HG03558 (cell line): ENCODE results near the gene CTSV.
"Not testable (repeated sequence)": the region's sequence is repeated elsewhere in the genome, so short reads cannot be mapped to it uniquely, and the experiment has no call there.

ENCODE experiments used
- ATAC-seq: cut with Tn5 transposase; IDR thresholded peaks from one replicate; pipeline ENCODE4 v1.9.1; 2021; ENCODE audit warnings: moderate number of reproducible peaks; ENCODE audit not compliant: unreplicated experiment; ENCODE audit errors: extremely low read depth

The CTSV gene

DNA sequence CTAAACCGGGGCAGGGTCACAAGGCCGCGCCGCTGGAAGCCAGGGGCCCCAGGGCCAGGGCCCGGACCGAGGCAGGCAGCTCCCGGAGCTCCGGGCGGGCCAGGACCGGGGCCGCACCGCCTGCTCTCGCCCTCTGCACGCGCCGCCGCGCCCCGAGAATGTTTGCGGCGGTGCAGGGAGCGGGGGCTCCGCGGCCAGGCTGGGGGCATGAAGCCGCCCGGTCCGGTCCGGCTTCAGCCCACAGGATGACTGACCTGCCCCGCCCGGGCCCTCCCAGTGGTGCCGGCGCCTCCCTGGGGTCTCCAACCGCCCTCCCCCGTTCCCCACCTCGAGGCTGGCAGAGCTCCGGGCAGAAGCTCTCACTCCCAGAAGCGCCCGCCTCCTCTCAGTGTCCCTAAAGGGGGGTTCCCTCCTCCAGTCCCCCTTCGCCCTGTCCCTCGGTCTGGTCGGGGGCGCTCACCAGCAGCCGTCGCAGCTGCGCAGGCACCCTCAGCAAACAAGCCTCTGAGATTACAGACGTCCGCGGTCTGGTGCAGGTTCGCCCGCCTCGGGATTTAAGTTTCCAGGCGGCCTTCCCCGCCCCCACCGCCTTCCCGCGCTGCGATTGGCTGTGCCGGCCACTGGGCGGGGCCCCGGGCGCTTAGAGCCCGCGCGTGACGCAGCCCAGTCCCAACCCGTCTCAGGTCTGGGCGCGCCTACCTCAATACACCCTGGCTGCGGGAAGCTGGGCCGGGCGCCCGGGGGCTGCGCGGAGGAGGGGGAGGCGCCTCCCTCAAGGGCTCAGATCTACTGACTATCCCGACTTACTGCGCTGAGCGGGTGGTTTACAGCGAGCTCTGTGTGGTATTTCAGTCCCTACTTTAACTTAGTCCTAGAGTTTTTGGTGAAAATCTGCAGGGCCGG, at the start of gene CTSV:
CTSV (minus strand) TSS at position 532 of the 903 bp plus-strand sequence. CDS start 1,099 bp downstream, outside the sequence.
- peak; percentile 88 for ATAC-seq

DNA sequence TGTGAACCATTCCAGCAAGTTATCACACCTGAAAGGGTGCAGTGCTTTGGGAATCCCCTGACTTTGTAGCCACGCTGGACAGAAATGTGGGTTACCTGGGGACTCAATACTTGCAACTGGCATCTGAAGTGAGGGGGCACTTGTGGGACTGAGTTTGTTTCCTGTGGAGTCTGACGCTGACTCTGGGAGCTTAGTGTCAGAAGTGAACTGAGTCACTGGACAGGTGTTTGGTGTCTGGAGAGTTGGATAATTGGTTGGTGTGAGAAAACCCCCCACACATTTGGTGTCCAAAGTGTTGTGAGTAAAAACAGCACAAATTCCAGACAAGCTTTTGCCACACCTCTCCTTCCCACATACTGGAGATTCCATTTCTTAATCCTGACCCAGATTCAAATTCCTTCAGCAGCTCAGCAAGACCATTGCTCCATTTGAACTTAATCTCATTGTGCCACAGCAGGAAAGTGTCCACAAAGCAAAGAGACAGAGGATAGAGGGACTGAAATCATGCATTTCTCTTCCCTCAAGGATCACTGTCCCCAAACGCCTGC, 48.8 kb upstream of the CTSV start:
- not testable (repeated sequence) for ATAC-seq

DNA sequence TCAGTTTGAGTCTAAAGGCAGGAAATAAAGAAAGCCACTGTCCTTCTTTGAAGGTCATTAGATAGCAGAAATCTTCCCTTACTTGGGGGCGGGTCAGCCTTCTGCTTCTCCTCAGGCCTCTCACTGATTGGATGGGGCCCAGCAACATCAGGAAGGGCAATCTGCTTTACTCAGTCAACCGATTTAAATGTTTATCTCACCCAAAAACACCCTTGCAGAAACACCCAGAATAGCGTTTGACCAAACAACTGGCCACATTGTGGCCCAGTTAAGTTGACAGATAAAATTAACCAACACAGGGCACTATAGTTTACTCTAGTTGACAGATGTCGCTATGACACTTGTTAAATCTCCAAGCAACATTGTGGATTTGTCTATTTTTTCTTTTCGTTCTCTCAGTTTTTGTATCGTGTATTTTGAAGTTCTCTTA, 45.6 kb upstream of the CTSV start:
- not testable (repeated sequence) for ATAC-seq

DNA sequence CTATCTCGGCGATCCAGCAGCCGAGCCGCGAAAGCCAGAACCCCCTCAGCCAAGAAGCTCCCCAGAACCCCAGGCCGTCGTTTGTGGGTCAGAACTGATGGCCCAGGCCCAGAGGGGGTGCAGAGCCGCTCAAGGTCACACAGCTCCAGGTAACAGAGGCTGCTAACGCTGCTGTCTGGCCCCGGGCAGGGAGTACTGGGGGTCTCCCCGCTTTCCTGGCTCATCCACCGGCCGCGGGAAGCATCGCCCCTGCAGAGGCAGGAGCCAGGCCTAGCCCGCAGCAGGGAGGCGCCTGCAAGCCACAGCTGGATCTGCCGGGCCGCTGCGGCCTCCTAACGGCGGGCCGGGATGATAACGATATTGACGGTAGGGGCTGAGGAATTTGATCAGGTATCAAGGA, 39.4 kb upstream of the CTSV start:
- no peak for ATAC-seq

DNA sequence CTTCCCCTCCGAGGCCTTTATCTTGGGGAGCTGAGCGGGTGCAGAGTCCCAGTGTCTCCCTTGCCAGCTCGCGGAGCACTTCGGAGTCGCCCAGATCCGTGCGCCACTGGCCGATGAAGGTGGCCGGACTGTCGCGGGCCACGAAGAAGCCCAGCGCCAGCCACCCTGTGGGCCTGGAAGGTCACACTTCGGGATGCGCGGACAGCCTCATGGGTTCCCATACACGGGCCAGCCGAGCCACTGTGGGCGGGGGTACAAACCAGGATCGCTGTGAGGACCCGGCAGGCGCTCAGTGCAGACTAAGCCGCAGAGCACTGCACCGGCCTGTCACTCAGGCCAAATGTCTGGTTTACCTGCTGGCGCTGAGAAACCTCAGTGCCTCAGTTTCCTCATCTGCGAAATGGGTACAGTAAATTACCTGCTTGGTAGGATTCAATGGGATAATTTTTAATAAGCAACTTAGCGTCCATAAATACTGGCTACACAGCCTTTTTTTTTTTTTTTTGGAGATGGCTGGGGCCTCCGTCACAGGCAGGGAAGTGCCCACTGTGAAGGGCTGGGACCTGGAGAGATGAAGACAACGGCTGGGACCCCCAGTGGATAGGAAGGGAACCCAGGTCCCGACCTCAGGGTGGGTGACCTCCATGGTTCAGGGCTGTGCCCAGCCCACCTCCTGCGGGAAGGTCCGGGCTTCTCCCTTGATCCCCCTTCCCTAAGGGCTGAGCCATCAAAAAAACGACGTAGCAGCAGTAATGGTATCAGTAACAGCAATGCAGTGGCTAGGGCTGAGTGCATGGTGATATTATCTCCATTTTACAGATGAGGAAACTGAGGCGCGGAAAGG, 38.7 kb upstream of the CTSV start:
- ATAC-seq: no peak

DNA sequence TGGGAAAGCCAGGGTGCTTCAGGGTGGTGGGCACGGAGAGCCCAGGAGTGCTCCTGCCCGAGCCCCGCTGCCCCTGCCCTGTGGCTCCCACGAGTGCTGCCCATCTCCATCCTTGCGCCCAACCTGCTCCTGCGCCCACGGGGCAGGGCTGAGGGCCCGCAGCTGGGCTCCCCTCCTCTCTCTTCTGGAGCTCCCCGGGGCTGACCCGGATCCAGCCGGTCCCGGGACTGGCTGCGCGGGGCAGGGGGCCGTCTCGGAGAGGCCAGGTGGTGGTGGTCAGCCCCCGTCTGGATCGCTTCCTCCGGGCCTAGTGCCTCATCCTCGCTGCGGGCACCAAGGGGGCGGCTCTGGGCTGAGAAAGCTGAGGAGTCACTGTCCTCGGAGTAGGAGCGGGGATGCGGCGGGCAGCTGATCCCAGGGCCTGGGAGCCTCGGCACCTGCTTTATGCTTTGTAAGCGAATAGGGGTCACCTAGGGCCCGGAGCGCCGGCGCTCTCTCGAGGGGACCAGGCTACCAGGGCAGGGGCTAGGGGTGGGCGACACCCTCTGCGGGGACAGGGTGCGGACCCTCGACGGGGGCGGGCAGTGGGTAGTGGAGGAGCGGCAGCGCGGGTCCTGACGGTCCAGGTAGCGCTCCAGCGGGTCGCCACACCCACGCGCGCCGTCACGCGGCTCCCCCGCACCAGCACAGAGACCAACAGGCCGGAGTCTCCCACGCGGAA, 37.9 kb upstream of the CTSV start:
- ATAC-seq: not testable (repeated sequence)

DNA sequence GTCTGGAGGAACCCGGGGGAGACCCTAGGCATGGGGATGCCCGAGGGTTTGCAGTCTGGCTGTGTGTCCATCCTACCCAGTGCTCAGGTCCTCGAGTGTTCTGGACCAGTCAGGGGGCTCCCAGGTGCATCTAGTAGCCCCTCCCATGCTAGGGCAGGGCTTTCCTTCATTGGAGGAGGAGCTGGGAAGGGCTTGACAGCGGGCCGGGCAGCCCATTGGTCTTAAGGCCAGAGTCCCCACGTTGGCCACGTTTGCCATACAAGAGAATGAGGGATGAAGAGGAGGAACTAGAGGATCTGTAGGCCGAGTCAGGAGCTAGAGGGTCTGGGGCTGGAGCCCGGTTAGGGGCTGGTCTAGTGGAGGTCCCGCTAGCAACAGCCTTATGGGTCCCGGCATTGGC, 37.3 kb upstream of the CTSV start:
- ATAC-seq: no peak

DNA sequence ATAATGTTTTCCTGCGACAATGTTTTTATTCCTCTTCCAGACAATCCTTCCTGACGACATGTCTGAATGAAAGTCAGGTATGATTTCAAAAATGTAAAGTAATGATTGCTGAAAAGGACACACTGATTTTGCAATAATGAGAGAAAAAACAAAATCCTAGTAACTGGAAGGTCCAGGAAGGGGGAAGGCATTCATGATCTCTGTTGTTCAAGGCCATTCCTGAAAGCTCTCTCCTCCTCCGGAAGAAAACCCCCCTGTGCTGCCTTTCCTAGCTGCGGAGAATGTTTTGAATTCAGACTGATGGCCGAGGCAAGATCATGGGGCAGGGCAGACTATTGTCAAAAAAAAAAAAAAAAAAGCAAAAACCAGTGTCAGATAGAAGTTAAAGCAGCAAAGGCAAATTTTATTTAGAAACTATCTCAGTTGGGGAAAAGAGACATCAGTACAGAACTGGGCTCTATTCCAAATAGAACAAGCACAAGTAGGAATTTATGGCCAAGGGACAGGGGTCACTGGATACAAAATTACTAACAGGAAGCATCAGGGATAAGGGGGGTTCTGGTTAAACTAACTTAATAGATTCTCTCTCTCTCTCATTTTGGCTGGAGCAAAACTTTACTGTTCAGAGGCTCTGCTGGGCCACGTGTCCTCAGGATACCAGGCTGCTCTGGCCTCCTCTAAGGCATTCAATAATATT, 36.5 kb upstream of the CTSV start:
- no peak for ATAC-seq

DNA sequence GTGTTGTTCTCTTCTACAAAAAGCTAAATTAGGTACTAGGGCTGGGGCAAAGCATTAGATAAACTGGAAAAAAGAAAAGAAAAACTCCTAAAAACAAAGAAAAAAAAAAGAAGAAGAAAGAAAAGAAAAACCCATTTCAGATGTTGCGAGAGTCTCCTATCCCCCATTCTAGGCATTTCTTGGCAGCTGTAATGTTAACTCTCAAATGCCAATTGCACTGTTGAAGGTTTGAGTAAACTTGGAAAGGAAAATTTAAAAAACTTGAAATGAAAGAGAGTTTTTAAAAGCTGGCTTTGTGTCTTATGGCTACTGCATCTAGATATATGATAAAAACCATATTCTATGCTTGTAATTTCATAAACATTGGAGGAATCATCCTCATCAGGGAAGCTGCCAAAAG, 34.6 kb upstream of the CTSV start:
- ATAC-seq: no peak

DNA sequence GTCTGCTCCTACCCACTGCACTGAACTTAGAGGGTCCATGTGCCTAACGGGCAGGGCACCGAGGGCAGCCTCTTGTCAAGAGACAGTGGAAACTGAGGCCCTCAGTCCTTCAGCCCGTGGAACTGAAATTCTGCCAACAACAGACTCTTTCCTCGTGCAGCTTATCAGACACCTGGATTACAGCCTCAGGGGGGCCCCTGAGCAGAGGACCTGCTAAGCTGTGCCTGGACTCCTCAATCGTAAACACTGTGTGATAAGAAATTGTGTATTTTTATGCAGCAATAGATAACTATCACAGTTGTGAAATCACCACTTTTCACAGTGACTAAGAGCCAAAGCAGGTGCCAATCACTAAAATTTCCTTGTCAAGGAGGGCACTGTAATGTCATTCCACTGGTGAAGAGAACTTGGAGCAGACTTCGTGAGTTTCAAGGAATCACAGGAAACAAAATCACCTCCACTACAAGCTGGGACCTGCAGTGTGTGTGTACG, 33.4 kb upstream of the CTSV start:
- ATAC-seq: no peak

DNA sequence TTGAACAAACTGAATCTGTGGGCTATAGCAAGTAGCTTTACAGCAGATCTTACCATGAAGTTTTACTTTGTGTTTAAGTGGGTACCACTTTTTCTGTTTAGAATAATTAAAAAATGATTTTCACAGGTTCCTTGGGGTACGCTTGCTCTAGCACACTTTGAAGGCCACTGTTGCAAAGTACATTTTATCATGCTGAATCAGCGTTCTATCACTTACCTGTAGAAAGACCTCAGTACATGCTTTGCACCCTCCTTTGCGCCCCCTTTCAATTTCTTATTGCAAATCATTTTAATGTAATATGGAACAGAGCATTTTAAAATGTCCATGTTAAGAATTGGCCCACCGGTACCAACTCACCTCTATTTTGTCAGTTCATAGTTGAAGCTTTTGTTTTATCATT, 31.4 kb upstream of the CTSV start:
- ATAC-seq: not testable (repeated sequence)

DNA sequence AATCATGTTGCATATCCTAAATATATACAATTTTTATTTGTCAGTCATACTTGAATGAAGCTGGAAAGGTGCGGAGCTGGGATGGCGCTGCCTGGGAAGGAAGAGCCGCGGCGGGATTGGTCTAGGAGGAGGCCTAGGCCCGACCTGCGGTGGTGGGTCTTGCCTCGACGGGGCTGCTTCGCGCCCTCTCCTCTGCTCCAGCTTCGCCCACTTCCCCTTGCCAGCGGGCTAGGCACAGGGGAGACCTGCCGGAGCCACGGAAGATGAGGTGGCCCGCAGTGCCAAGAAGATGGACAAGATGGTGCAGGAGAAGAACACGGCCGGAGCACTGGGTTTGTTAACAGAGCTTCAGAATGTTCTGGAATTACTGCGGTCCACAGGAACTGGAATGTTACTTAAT, 28.5 kb upstream of the CTSV start:
- no peak for ATAC-seq

DNA sequence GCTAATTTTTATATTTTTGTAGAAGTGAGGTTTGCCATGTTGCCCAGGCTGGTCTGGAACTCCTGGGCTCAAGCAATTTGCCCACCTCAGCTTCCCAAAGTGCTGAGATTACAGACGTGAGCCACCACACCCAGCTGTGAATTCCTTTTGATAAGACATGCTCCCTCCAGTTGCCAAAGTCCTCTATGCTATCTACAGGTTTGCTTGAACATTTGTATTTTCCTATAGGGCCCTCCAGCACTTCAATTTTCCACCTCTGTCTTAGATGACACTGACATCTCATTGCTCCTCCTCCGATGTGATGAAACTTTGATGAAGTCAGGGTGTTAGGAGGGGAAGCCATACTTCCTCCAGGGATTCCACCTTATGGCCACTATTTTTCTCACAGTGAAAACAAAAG, 25.2 kb upstream of the CTSV start:
- ATAC-seq: no peak

DNA sequence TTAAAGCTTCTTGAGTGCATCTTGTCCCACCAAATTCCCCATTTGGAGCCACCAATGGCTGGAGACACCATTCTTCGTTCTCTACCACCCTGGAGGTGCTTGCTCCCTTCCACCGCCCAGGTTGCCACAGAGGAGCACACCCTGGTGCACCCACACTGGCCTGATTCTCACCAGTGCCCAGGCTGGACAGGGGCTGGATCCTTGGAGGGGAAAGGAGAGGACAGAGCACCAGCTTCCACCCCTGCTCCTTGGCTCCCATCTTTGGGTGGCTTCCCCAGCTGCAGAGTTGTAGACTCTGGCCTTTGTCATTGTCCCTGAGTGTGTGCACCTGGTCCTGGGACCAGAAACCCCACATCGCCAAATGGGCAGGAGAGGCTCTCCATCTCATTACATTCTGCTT, 21.9 kb upstream of the CTSV start:
- ATAC-seq: no peak

DNA sequence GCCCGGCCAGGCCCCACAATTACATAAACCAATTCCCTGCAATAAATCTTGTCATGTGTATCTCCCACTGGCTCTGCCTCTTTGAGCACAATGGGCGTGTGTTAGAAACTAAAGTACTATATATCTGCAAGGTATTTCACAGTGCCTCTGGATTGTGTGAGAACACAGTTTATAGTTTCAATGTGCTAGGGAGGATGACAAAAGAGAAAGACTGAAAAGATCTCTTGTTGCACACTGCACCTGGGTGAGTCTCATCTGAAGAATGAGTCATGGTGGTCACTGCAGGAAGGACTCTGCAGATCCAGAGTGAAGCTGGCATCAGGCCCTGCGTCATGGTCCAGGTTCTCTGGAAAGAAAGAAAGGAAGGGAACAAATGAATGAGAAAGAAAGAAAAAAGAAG, 20.7 kb upstream of the CTSV start:
- ATAC-seq: no peak

DNA sequence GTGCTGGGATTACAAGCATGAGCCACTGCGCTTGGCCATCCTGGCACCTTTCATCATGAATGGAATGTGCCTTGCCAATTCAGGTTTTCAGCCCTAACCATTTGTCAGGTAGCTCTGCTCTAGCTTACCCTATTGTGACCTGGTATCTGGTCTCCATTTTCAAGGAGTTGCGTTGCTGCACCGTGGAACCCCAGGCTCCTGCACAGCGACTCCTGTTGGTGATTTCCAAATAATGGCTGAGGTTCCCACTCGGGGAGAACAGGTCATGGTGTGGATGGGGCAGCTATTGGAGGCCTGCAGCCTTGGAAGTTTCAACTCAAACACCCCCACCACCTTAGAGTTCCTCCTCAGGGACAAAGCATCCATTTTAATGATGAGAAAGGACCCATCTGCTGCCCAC, 18.7 kb upstream of the CTSV start:
- no peak for ATAC-seq

DNA sequence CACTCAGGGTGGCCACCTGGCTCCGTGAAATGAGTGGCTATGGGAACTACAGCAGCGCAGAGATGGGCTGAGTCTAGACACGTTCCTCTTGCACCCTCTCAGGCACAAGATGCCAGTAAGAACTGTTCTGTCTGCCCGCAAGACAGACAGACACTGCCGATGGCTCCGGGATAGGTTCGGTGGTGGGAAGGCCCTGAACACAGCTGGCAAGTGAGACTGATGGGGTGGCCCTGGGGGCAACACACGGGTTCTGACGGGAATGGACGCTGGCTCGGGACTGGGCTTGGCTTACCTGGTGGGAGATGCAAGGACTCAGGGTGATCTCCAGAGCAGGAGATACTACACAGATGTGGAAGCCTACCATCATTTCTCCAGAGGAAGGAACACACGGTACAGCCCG, 16.9 kb upstream of the CTSV start:
- ATAC-seq: not testable (repeated sequence)

DNA sequence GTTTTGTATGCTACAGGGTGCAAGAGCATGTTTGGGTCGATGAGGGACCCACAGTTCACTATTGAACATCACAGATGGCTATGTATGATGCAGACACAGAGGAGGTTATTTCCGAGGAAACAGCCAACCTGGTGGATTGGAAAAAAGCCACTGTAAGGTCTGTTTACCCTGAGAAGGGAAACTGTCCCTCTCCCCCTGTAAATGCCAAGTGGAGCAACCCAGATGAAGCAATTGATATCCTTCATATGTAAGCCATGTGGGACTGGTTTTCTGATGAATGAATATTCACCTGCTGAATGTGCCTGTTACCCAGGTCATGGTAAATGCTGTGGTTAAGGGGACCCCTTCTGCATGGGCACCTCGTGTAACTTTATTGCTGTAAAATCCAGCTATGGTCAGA, 14.8 kb upstream of the CTSV start:
- no peak for ATAC-seq

DNA sequence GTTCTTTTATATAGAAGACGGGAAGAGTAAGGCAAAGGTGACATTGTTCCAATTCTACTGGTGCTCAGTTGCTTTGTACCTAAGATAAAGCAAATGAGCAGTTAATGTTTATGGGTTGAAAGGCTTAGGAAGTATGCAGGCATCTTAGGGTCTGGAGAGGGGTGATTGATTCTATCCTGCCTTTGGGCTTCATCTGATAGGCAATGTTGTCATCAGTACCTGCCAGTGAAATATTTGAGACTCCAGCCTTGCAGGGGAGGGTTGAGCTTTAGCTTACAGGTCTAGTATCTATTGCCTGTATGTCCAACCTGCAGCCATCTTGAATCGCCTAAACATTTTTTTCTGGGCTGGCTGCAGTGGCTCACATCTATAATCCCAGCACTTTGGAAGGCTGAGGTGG, 13.8 kb upstream of the CTSV start:
- no peak for ATAC-seq

DNA sequence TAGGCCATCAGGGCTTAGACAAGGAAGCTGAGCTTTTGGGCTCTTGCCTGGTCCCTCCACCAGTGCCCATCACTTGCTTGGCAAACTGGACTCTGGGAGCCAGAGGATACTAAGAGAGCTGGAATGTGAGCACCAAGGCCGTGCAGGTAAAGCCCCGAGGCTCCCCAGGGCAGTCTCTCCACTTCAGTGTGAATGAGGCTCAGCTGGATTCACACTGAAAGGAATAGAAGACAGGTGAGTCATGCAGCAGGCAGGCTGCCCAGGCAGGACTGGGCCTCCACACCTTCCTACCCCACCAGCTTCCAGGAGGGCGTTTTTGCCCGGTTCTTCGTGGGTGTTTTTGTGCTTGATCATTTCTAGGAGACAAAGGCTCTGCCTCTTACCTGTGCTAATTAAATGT, 7.3 kb upstream of the CTSV start:
- ATAC-seq: no peak
